ENCODE results near the gene GALNT17.

GALNT17 gene

GRCh38 chr7:71129126-71129525 lies 2.8 kb upstream of the GALNT17 start:
- no peak overlapping the region for H3K4me2 ChIP-seq (ENCODE audit: low read depth, low read length)
- H3K79me2 ChIP-seq (ENCODE audit: low read length): no peaks in the 10 kb centered on the region
- H3F3A ChIP-seq (ENCODE audit: insufficient read depth, low read length): no peaks in the 10 kb centered on the region
- no peak overlapping the region for H3K27ac ChIP-seq (ENCODE audit: low read length)
- no peak for TF ChIP-seq EZH2 (optimal IDR thresholded peaks at IDR 0.05; ENCODE audit: low read depth, low read length)
- no peak for TF ChIP-seq EZH2phosphoT487 (IDR thresholded peaks at IDR 0.05; ENCODE audit: low read length)
- no peak for TF ChIP-seq CTCF (IDR thresholded peaks at IDR 0.05; ENCODE audit: low read length)
- H4K20me1 ChIP-seq (ENCODE audit: insufficient read depth, low read length): no peaks in the 10 kb centered on the region
- H3K9ac ChIP-seq (ENCODE audit: low read length): no peak overlapping the region
- H2AFZ ChIP-seq (ENCODE audit: low read length): no peak overlapping the region
- no peaks in the 10 kb centered on the region for H3K9me3 ChIP-seq (replicated peaks; ENCODE audit: insufficient read depth, low read length)
- H3K4me3 ChIP-seq (ENCODE audit: low read length): no peak overlapping the region
- no peaks in the 10 kb centered on the region for H3K27me3 ChIP-seq (replicated peaks; ENCODE audit: insufficient read depth, low read length)
- no peaks in the 10 kb centered on the region for H3K36me3 ChIP-seq (replicated peaks; ENCODE audit: insufficient read depth, low read length)
- H3K9me2 ChIP-seq (replicated peaks; ENCODE audit: insufficient read depth, low read length): no peaks in the 10 kb centered on the region
- DNase-seq: no peak
- H3K4me1 ChIP-seq (ENCODE audit: low read length): no peaks in the 10 kb centered on the region

DNA sequence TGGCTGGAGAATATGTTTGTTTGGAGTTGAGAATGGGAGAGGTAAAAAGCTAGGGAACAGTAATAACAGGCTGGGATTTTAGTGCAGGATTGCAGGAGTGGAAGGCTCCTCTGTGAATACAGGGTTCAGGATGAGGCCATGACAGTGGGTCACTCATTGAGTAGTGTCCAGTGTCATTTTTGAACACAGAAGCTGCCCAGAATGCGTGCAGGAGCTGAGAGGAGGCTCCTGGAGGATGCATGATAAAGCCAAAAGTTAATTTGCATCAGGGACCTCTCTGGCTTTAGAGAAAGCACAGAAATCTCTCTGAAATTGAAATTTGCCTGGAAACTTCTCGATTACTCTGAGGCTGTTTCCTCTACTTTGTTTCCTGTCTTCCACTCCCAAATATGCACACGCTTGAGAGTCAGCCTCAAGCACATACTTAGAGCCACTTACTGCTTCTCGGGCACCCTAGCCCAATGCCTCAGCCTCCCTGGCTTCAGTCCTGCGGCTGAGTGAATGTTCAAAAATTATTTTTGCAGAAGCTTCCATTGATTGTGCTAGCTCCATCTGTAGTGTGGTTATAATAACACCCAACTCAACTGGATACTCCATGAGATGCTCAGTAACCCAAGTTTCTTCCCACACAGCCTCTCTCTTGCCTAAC lies 1.8 kb upstream of the GALNT17 start:
- H3K27ac ChIP-seq (ENCODE audit: low read length): no peak overlapping the region
- H3F3A ChIP-seq (ENCODE audit: insufficient read depth, low read length): no peaks in the 10 kb centered on the region
- no peak overlapping the region for H3K4me3 ChIP-seq (ENCODE audit: low read length)
- H3K36me3 ChIP-seq (replicated peaks; ENCODE audit: insufficient read depth, low read length): no peaks in the 10 kb centered on the region
- H3K9me2 ChIP-seq (replicated peaks; ENCODE audit: insufficient read depth, low read length): no peaks in the 10 kb centered on the region
- no peaks in the 10 kb centered on the region for H3K4me1 ChIP-seq (ENCODE audit: low read length)
- TF ChIP-seq EZH2phosphoT487 (IDR thresholded peaks at IDR 0.05; ENCODE audit: low read length): no peak
- no peak for TF ChIP-seq EZH2 (optimal IDR thresholded peaks at IDR 0.05; ENCODE audit: low read depth, low read length)
- TF ChIP-seq CTCF (IDR thresholded peaks at IDR 0.05; ENCODE audit: low read length): no peak
- H3K4me2 ChIP-seq (ENCODE audit: low read depth, low read length): no peak overlapping the region
- H3K9ac ChIP-seq (ENCODE audit: low read length): no peak overlapping the region
- H3K79me2 ChIP-seq (ENCODE audit: low read length): no peaks in the 10 kb centered on the region
- no peaks in the 10 kb centered on the region for H3K27me3 ChIP-seq (replicated peaks; ENCODE audit: insufficient read depth, low read length)
- no peak for DNase-seq
- H3K9me3 ChIP-seq (replicated peaks; ENCODE audit: insufficient read depth, low read length): no peaks in the 10 kb centered on the region
- no peak overlapping the region for H2AFZ ChIP-seq (ENCODE audit: low read length)
- H4K20me1 ChIP-seq (ENCODE audit: insufficient read depth, low read length): no peaks in the 10 kb centered on the region

DNA sequence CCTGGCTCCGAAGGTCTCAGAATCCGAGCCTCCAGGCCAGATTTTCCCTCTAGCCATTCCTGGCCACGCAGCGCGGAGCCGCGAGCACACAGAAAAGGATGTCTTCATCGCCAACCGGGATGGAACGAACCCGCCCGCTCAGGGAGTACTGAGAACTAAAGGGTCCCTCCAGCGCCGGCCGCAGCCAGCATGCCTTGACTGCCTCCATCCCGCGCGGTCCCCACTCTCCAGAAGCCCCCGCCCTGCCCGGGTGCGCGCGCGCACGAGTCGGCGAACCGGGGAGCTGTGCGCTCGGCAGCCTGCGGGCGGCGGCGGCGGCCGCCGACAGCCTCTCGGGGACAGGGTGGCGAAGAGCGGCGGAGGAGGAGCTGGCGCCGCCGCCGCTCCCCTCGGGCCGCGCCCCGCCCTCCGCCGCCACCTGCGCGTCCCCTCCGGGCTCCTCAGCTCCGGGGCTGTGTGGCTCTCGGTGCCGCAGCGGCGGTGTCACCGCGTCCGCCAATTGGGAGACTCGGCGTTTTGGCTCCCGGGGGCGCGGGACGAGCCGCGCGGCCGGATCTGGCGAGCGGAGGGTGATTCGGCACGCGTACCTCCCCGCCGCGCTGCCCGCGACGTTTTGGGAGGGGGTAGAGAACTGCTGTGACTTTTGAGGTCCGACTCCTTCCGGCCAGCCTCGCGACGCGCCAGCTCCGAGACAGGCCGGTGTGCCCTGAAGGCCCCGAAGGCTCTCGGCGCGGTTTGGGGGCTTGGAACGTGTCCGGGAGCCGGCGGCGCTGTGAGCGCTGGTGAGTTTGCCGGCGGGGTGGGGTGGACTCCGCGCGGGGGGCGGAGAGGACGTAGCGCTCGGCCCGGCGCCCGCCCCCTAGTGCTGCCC lies 453 bp upstream of the GALNT17 start:
- Histone ChIP-seq H3K27ac (ENCODE audit: low read length) (no peak overlapping the region), H3K27me3 (replicated peaks; ENCODE audit: insufficient read depth, low read length) (no peaks in the 10 kb centered on the region), H3K4me3 (ENCODE audit: low read length) (no peak overlapping the region; the same call in 1 of the 2 replicates), H3K36me3 (replicated peaks; ENCODE audit: insufficient read depth, low read length) (no peaks in the 10 kb centered on the region), H3K79me2 (ENCODE audit: low read length) (no peaks in the 10 kb centered on the region), H3F3A (ENCODE audit: insufficient read depth, low read length) (no peaks in the 10 kb centered on the region), H3K4me2 (ENCODE audit: low read depth, low read length) (no peak overlapping the region), H3K9me3 (replicated peaks; ENCODE audit: insufficient read depth, low read length) (no peaks in the 10 kb centered on the region), H3K4me1 (ENCODE audit: low read length) (no peaks in the 10 kb centered on the region), H2AFZ (ENCODE audit: low read length) (no peak overlapping the region), H3K9ac (ENCODE audit: low read length) (no peak overlapping the region; the same call in 1 of the 2 replicates), H4K20me1 (ENCODE audit: insufficient read depth, low read length) (no peaks in the 10 kb centered on the region), H3K9me2 (replicated peaks; ENCODE audit: insufficient read depth, low read length) (no peaks in the 10 kb centered on the region)
- DNase-seq: peak; percentile 33
- no peak for TF ChIP-seq CTCF (IDR thresholded peaks at IDR 0.05; ENCODE audit: low read length)
- TF ChIP-seq EZH2 (optimal IDR thresholded peaks at IDR 0.05; ENCODE audit: low read depth, low read length): no peak
- TF ChIP-seq EZH2phosphoT487 (IDR thresholded peaks at IDR 0.05; ENCODE audit: low read length): no peak
